HEK293 (cell line): Measurements from ENCODE around the gene ZSCAN9.

ENCODE experiments used
- SETDB1 ChIP-seq: IDR thresholded peaks from one replicate; pipeline ENCODE4 v1.6.1; 2017; ENCODE audit warnings: mild to moderate bottlenecking, low read length, moderate library complexity, mixed read lengths; ENCODE audit not compliant: insufficient read length
- TSHZ1 ChIP-seq: fragments of 450-650 bp; formaldehyde crosslinking; IDR thresholded peaks from 2 replicates; pipeline ENCODE4 v1.5.1; 2016; ENCODE audit warnings: missing biosample characterization, missing genetic modification characterization, borderline replicate concordance
- ZNF133 ChIP-seq: fragments of 450-650 bp; formaldehyde crosslinking; IDR thresholded peaks from 2 replicates; pipeline ENCODE4 v1.5.1; 2016; ENCODE audit warnings: missing biosample characterization, missing genetic modification characterization
- ZNF18 ChIP-seq: fragments of 450-650 bp; formaldehyde crosslinking; IDR thresholded peaks from 2 replicates; pipeline ENCODE4 v1.5.1; 2016; ENCODE audit warnings: missing biosample characterization, missing genetic modification characterization
- ZNF23 ChIP-seq: fragments of 450-650 bp; formaldehyde crosslinking; IDR thresholded peaks from 2 replicates; pipeline ENCODE4 v1.5.1; 2016; ENCODE audit warnings: missing biosample characterization, missing genetic modification characterization, borderline replicate concordance
- ZNF548 ChIP-seq: fragments of 450-650 bp; formaldehyde crosslinking; IDR thresholded peaks from 2 replicates; pipeline ENCODE4 v1.5.1; 2016; ENCODE audit warnings: missing biosample characterization, missing genetic modification characterization
- ZSCAN30 ChIP-seq: fragments of 450-650 bp; IDR thresholded peaks from 2 replicates; pipeline ENCODE4 v1.5.1; 2018; ENCODE audit warnings: missing biosample characterization, mild to moderate bottlenecking, missing genetic modification characterization, moderate library complexity

- TF ChIP-seq ZNF133, result no peak
- TF ChIP-seq TSHZ1 (tag by site-specific recombination), result no peak
- no peak for TF ChIP-seq ZNF23 (tag by site-specific recombination)
- no peak for TF ChIP-seq ZSCAN30 (tag by site-specific recombination)
- no peak for TF ChIP-seq ZNF548 (tag by site-specific recombination)
- no peak for TF ChIP-seq SETDB1
- TF ChIP-seq ZNF18 (tag by site-specific recombination), result no peak
These were observed 18.5 kb upstream of the ZSCAN9 start for GRCh38 chr6:28206527-28206926.
